HG02588 (cell line): ENCODE measurements around the gene PRDM11.

Experiments
- ATAC-seq: cut with Tn5 transposase; IDR thresholded peaks from one replicate; pipeline ENCODE4 v1.9.1; 2021; ENCODE audit warnings: mild to moderate bottlenecking, moderate library complexity; ENCODE audit not compliant: unreplicated experiment

The PRDM11 gene

GRCh38 chr11:45173064-45173463, 26.6 kb downstream of the PRDM11 start:
- no peak for ATAC-seq

DNA sequence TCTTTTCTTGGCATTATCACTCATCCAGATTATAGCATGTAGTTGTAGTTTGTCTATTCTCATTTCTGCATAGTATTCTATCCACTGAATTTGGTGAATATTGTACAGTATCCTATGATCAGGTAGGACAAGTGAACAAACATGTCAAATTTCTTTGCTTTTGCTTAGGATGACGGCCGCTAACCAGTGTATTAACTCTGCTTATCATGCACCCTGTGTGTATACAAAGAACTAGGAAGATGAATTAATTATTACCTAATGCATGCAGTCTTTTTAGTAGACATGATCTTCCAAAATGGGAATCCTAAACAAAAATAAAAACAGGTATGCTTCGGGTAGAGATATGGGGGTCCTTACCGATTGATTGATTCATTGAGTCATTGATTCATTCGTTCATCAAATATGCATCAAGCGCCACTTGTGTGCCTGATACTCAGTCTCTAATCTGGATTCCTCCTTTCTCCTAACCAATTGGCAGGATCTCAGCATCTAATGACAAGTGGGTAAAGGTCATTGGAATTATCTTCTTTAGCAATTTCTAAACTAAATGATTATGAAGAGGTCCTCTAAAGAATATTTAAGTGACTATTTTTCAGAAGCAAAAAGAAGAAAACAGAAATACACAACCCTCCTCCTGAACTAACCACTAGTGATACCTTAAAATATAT, 27.9 kb downstream of the PRDM11 start:
- ATAC-seq: no peak

- no peak for ATAC-seq
These were observed 28.5 kb downstream of the PRDM11 start for GRCh38 chr11:45174963-45175362.

- ATAC-seq: no peak
These were observed 30.6 kb downstream of the PRDM11 start for GRCh38 chr11:45176996-45177395.

DNA sequence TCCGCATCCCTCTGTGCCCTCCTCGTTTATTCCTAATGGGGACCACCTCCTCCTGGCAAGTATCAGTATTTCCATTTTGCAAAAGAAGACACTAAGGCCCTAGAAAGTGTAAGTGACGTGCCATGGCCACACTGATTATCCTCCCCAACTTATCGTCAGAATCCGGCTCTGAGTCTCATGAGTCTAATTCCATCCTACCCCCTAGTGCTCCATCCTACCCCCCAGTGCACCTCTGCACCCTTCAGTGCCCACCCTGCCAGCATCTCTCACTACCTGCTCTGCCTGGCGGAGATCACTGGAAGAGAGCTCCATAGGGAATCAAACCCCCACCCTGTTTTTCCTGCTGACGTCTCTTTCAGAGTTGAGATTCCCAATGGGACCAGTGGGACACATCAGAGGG, 31.8 kb downstream of the PRDM11 start:
- ATAC-seq: no peak

DNA sequence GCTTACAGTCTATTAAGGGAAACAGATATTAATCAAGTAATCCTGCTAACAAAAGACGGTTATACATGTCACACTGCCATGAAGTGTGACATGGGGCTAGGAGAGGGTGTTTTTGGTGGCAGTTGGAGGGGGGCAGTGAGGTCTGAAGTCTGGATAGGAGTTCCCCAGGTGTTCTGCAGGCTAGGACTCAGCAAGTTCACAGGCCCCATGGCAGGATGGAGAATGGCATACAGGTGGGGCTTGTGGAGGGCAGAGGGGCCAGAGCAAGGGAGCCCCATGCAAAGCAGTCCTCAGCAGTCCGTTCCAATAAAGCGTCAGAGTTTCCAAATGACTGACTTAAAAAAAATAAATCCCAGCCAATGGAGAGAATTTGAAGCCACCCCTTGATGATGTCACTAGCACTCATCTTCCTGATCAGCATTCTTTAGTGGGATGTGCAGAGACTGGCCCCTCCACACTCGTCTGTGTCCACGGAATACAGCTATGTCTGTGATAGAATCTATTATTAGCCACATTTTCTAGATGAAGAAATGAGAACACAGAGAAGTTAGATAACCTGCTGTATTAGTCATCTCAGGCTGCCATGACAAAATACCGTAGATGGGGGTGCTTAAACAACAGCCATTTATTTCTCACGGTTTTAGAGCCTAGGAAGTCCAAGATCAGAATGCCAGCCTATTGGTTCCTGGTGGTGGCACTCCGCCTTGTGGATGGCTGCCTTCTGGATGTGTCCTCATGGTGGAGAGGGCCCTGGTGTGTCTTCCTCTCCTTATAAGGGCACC, 32.6 kb downstream of the PRDM11 start:
- no peak for ATAC-seq

GRCh38 chr11:45179686-45180178, 33.3 kb downstream of the PRDM11 start:
- no peak for ATAC-seq

DNA sequence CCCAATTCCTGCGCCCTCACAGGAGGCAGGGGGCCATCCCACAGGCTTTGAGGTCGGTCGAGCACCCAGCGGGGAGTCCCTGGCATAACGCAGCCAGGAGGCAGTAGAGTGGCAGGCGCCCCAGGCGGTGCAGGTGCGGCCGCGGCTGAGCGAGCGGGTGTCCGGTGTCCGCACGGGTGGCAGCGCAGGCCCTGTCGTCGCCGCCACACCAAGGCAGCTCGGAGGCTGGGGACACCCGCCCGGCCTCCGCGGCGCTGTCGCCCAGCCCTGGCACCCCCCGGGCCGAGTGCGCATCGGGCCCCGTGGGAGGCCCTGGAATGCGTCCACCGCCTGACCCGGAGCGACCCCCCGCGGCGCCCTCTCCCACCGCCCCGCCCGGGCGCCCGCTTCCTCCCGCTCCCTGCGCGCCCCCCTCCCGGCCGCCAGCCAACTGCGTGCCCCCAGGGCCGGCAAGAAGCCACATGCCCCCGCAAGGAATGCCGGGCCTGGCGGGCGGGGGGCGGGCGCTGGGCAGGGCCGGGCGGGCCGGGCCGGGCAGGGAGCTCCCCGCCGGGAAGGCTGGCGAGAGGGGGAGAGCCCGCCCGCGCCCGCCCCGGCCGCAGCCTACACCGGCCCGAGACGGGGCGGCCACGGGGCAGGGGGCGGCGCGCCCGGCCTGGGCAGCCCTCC, 33.9 kb downstream of the PRDM11 start:
- no peak for ATAC-seq

- ATAC-seq: no peak
These were observed 34.4 kb downstream of the PRDM11 start for GRCh38 chr11:45180848-45181192.

DNA sequence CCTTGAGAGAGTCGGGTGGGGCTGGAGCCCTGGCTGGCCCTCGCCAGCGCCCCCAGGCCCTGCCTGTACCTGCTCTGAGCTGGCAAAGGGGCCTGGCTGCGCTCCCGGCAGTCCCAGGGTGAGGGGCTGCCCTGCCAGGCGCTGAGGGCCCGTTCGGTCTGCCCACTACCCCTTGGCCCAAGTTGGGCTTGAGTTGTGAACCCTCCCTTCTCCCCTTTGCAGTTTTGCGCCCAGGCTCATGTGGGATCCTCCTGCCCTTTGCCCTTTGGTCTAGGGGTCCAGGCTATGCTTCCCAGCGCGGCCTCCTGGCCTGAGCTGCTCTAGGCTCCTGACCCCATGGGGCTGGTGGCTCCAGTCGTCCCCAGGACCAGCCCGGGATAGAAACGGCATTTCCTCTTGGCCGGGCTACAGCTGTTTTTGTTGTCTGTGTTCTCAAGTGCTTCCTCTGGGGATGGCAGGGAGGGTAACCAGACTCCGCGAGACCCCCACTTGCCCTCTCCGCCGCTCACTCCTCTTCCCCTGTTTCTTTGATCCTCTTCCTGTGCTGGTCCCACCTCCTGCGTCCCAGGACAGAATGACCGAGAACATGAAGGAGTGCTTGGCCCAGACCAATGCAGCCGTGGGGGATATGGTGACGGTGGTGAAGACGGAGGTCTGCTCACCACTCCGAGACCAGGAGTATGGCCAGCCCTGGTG, 34.9 kb downstream of the PRDM11 start:
- ATAC-seq: no peak

DNA sequence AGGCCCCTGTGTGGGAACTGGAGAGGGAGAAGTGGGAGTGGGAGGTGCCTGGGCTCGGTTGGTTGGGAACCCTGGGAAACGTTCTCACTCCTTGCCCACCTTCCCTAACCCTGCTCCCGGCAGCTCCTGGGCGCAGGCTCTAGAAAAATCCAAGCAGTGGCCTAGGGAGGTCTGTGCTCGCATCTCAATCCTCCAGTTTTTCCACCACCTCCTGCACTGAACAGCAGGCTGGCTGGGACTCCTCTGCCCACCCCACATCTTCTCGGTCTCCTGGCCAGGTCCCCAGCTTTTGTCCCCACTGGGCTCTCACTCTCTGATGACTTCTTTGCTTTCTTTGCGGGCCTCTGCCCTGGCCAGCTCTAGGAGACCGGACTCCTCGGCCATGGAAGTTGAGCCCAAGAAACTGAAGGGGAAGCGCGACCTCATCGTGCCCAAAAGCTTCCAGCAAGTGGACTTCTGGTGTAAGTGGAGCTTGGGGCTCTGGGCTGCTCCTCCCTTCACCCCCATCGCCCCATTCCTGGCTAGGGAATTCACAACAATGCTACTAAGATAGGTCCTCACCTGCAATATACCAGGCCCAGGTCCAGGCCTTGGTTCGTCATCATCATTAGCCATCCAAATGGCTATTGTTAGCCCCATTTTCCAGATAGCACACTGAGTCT, 35.6 kb downstream of the PRDM11 start:
- no peak for ATAC-seq

DNA sequence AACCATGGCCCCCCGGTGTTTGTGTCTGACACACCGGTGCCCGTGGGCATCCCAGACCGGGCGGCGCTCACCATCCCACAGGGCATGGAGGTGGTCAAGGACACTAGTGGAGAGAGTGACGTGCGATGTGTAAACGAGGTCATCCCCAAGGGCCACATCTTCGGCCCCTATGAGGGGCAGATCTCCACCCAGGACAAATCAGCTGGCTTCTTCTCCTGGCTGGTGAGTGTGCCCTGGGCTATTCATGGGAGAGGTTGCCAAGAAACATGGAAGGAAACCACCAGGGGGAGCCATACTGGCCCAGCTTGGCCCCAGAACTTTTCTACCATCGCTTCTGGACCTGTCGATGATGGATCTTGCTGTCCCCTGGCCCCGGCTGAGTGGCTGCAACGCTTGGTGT, 36.5 kb downstream of the PRDM11 start:
- no peak for ATAC-seq

GRCh38 chr11:45184640-45185039, 38.2 kb downstream of the PRDM11 start:
- ATAC-seq: no peak

GRCh38 chr11:45185228-45185729, 38.8 kb downstream of the PRDM11 start:
- no peak for ATAC-seq

DNA sequence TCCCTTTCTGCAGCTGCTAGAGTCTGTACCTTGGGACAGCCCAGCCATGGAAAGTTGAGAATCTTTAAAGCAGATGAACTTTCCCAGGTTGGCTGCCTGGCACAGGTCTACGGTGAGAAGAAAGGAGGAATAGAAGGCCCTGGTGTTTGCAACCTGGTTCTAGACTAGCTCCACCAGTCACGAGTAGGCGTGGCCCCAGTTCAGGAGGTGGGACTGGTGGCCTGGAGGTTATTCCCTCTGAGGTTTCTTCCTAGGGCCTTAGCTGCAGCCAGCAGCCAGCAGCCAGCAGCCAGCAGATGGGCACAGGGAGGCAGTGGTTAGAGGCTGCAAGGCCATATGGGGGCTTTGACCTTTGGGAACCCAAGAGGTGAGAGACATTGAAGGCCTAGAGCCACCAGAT, 40.9 kb downstream of the PRDM11 start:
- ATAC-seq: no peak

- no peak for ATAC-seq
These were observed 41.7 kb downstream of the PRDM11 start for GRCh38 chr11:45188127-45188526.

GRCh38 chr11:45189230-45189629, 42.8 kb downstream of the PRDM11 start:
- no peak for ATAC-seq

GRCh38 chr11:45193695-45194094, 47.3 kb downstream of the PRDM11 start:
- no peak for ATAC-seq

DNA sequence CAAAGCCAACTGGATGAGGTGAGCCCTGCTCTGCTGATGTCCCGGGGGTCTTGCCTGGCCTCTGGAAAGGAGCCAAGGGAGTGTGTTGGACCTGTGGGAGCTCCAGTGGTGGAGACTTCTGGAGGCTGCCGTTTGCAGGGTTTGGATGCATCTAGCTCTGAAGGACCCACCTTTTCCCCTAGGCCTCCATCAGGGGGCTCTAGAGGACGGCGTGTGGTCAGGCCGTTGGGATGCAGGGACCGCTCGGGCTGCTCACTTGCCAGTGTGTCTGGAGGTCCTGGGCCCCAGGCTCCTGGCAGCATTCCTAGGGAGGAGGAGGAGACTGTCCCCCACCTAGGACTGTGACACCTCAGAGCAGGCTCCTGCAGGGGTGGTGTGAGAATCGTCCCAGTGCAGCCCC, 58.3 kb downstream of the PRDM11 start:
- ATAC-seq: no peak

DNA sequence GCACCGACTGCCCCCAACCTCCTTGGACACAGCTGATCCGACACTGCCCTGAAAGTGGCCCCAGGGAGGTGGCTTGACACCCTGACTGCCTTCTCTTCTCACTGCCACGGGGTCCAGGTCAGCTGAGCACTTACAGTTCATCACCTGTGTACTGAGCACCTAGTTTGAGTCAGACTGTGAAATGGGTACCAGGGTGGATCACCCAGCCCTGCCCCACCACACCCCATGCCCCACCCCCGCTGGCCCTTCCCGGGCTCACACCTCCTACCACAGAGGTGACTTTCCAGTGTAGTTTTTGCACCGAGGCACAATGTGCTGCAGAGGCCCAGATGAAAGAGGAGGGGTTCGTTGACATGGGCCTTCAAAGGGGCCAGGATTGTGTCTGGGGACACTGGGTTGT, 59.5 kb downstream of the PRDM11 start:
- no peak for ATAC-seq

- ATAC-seq: no peak
These were observed 61.7 kb downstream of the PRDM11 start for GRCh38 chr11:45208135-45208534.
